CD4-positive, alpha-beta T cell (primary cell): ENCODE measurements around the gene GSTM4. TPM values are rescaled to one million over a fixed set of nuclear protein-coding genes. Genes with fewer than 3 reads are reported as not detected.
"Not testable (repeated sequence)": the region's sequence is repeated elsewhere in the genome, so short reads cannot be mapped to it uniquely, and the experiment has no call there.

Experiments
- ATAC-seq: fragments of 200-7000 bp; cut with Tn5 transposase; one replicate; pipeline ENCODE4 v1.10.0; 2022; ENCODE audit warnings: mild to moderate bottlenecking; ENCODE audit not compliant: poor library complexity
- CTCF ChIA-PET: fragments of 350-600 bp; sonication (Branson Sonifier 250); formaldehyde crosslinking; loops from one replicate; lab custom pipeline; 2021; ENCODE audit warnings: antibody characterized with exemption, inconsistent platforms; lab: Charles Lee
- POLR2A ChIA-PET: fragments of 350-600 bp; sonication (Branson Sonifier 250); formaldehyde crosslinking; loops from one replicate; lab custom pipeline; 2021; ENCODE audit warnings: antibody characterized with exemption, inconsistent platforms; lab: Charles Lee
- DNase-seq, 14 experiments: peaks; one replicate each; pipeline ENCODE4 v3.0.0-alpha.2; 2013 to 2020; ENCODE audit warnings: mixed read lengths in 2 of 14
- H3K27ac ChIP-seq, 2 donors: one replicate each; pipeline versions ENCODE4 v1.5.1 to v1.7.0; 2013; ENCODE audit warnings: low read length in 2 of 2, low read depth in 1 of 2, mild to moderate bottlenecking in 1 of 2
- H3K27me3 ChIP-seq, 2 experiments: 1 replicate in 1 of 2; 2 replicates in 1 of 2; pipeline versions ENCODE4 v1.6.1 to v1.7.0; 2013; ENCODE audit warnings: low read length in 2 of 2, control low read depth in 1 of 2, mild to moderate bottlenecking in 1 of 2, moderate library complexity in 1 of 2; ENCODE audit not compliant: insufficient read depth in 2 of 2, control insufficient read depth in 1 of 2
- H3K36me3 ChIP-seq: one replicate; pipeline ENCODE4 v1.6.1; 2013; ENCODE audit warnings: low read length, control low read depth; ENCODE audit not compliant: insufficient read depth
- H3K4me1 ChIP-seq: one replicate; pipeline ENCODE4 v1.6.1; 2013; ENCODE audit warnings: low read length, control low read depth; ENCODE audit not compliant: insufficient read depth
- H3K4me3 ChIP-seq: one replicate; pipeline ENCODE4 v1.5.1; 2013; ENCODE audit warnings: mild to moderate bottlenecking, low read length, moderate library complexity
- H3K9me3 ChIP-seq, 2 experiments: 1 replicate in 1 of 2; 2 replicates in 1 of 2; pipeline versions ENCODE4 v1.6.1 to v1.7.0; 2013; ENCODE audit warnings: low read length in 2 of 2, mild to moderate bottlenecking in 2 of 2, control low read depth in 1 of 2, moderate library complexity in 1 of 2; ENCODE audit not compliant: control insufficient read depth in 1 of 2, insufficient read depth in 1 of 2
- H3K27ac Mint-ChIP-seq: one replicate; pipeline ENCODE4 v1.8.0; 2020; ENCODE audit warnings: mixed read lengths
- H3K27me3 Mint-ChIP-seq: one replicate; pipeline ENCODE4 v1.8.0; 2021; ENCODE audit warnings: mixed read lengths
- H3K36me3 Mint-ChIP-seq: one replicate; pipeline ENCODE4 v1.8.0; 2021; ENCODE audit warnings: low read depth, mixed read lengths
- H3K4me1 Mint-ChIP-seq: one replicate; pipeline ENCODE4 v1.8.0; 2021; ENCODE audit warnings: low read depth, mixed read lengths
- H3K4me3 Mint-ChIP-seq: one replicate; pipeline ENCODE4 v1.8.0; 2020; ENCODE audit warnings: mild to moderate bottlenecking, mixed read lengths
- H3K9me3 Mint-ChIP-seq: one replicate; pipeline ENCODE4 v1.8.0; 2020; ENCODE audit warnings: mixed read lengths
- intact Hi-C, 2 experiments: fragments of 100-400 bp; cut with DNase I in 1 of 2; cut with micrococcal nuclease in 1 of 2; formaldehyde crosslinking; loops; one replicate each; pipeline versions ENCODE4 v1.15.1 to v1.9.0; 2023 to 2025; cut with DNase I, micrococcal nuclease
- total RNA-seq, 174 experiments: library from RNA in 2 of 174; stranded (reverse) in 2 of 174; gene quantifications; one replicate each; pipeline ENCODE4 v1.2.3 and lab custom pipeline; 2021 to 2026
- TF ChIP-seq, protein P1 (sequence below): fragments of 200-600 bp; IDR thresholded peaks from one replicate; pipeline ENCODE4 v1.8.0; 2022; ENCODE audit warnings: antibody characterized with exemption, mild to moderate bottlenecking

The GSTM4 gene
- total RNA-seq, 2 experiments from 2014 or later, result 17.7 to 20.7 TPM

DNA sequence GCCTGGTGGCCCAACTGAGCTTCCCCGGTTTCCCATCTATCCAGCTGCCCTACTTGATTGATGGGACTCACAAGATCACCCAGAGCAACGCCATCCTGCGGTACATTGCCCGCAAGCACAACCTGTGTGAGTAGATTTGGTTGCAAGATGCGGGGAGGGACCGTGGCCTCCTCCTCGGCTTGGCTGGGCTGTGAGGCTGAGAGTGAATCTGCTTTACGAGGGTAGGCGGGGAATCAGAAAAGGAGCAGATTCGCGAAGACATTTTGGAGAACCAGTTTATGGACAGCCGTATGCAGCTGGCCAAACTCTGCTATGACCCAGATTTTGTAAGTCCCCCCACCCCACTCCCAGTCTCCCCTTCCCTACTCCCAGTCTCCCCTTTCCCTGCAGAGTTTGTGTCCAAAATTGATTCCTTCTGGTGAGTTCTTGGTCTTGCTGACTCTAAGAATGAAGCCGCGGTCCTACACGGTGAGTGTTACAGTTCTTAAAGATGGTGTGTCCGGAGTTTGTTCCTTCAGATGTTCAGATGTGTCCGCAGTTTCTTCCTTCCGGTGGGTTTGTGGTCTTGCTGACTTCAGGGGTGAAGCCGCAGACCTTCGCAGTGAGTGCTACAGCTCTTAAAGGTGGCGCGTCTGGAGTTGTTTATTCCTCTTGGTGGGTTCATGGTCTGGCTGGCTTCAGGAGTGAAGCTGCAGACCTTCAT is 13.5 kb downstream of the GSTM4 start:
- POLR2A ChIA-PET, result interaction anchor here (1.1 kb wide), 1 partner anchor 18 kb away, joined by 4 read pairs; the partner anchor contains the start of gene GSTM1

DNA sequence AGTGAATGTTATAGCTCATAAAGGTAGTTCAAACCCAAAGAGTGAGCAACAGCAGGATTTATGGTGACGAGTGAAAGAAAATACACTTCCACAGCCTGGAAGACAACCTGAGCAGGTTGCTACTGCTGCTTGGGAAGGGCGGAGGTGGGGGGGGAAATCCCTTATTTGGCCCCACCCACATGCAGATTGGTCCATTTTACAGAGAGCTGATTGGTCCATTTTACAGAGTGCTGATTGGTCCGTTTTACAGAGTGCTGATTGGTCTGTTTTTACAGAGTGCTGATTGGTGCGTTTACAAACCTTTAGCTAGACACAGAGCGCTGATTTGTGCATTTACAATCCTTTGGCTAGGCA is 14.0 kb downstream of the GSTM4 start:
- H3K4me3 ChIP-seq, H3K27me3 Mint-ChIP-seq, ATAC-seq, intact Hi-C loops, H3K27me3 ChIP-seq, H3K36me3 ChIP-seq, H3K36me3 Mint-ChIP-seq, H3K27ac ChIP-seq, H3K9me3 Mint-ChIP-seq, H3K9me3 ChIP-seq: not testable (repeated sequence)
- CTCF ChIA-PET, result interaction anchor here (1.1 to 1.2 kb wide), 2 partner anchors 30 to 314 kb away, joined by 3 to 4 read pairs; partner anchors contain the start of gene AHCYL1
- Mint-ChIP-seq H3K4me1 (peaks cover 30% of the 10 kb centered on the region), H3K27ac (peak overlapping the region; percentile 47), H3K4me3 (peak overlapping the region; percentile 46)
- peak in 1 of 14 experiments; percentile 10 for DNase-seq
- H3K4me1 ChIP-seq, result peaks cover 22% of the 10 kb centered on the region
- POLR2A ChIA-PET, result interaction anchor here (1.1 kb wide), 1 partner anchor 18 kb away, joined by 4 read pairs; the partner anchor contains the start of gene GSTM1

More for the DNA sequence above, 13.5 kb downstream of the GSTM4 start:
- H3K27me3 ChIP-seq, result no peaks in the 10 kb centered on the region
- Mint-ChIP-seq H3K4me1 (peaks cover 30% of the 10 kb centered on the region), H3K27me3 (no peaks in the 10 kb centered on the region), H3K36me3 (peaks cover 5% of the 10 kb centered on the region), H3K9me3 (no peaks in the 10 kb centered on the region), H3K27ac (peak overlapping the region; percentile 47), H3K4me3 (peak overlapping the region; percentile 76)
- ATAC-seq (no peak), DNase-seq (peak in 2 of 14 experiments; percentile 26 to 28)
- H3K36me3 ChIP-seq, result no peaks in the 10 kb centered on the region
- no peak overlapping the region for H3K27ac ChIP-seq
- intact Hi-C loops, result no loop called here
- peaks cover 22% of the 10 kb centered on the region for H3K4me1 ChIP-seq
- TF ChIP-seq, protein P1, sequence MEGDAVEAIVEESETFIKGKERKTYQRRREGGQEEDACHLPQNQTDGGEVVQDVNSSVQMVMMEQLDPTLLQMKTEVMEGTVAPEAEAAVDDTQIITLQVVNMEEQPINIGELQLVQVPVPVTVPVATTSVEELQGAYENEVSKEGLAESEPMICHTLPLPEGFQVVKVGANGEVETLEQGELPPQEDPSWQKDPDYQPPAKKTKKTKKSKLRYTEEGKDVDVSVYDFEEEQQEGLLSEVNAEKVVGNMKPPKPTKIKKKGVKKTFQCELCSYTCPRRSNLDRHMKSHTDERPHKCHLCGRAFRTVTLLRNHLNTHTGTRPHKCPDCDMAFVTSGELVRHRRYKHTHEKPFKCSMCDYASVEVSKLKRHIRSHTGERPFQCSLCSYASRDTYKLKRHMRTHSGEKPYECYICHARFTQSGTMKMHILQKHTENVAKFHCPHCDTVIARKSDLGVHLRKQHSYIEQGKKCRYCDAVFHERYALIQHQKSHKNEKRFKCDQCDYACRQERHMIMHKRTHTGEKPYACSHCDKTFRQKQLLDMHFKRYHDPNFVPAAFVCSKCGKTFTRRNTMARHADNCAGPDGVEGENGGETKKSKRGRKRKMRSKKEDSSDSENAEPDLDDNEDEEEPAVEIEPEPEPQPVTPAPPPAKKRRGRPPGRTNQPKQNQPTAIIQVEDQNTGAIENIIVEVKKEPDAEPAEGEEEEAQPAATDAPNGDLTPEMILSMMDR, result no peak
- H3K4me3 ChIP-seq, result peak overlapping the region; percentile 5
- CTCF ChIA-PET, result interaction anchor here (1.1 to 1.2 kb wide), 2 partner anchors 29 to 315 kb away, joined by 3 to 4 read pairs; partner anchors contain the start of gene AHCYL1
- no peaks in the 10 kb centered on the region for H3K9me3 ChIP-seq

DNA sequence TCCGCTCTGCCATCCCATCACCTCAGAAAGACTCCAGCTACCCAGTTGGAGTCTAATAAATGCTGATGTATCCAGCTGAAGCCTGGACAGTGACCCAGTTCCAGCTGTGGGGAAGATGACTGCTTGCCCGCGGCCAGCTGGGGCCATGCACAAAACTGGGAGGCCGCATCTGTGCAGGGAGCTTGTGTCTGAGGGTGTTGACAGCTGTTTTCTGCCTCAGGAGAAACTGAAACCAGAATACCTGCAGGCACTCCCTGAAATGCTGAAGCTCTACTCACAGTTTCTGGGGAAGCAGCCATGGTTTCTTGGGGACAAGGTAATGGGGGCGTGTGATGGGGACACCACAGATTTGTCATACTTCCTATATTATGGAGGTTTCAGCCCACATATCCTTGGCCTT is 15.2 kb downstream of the GSTM4 start:
- Mint-ChIP-seq H3K27me3 (no peaks in the 10 kb centered on the region), H3K4me3 (no peak overlapping the region), H3K9me3 (no peaks in the 10 kb centered on the region), H3K27ac (no peak overlapping the region), H3K4me1 (peaks cover 30% of the 10 kb centered on the region), H3K36me3 (peaks cover 5% of the 10 kb centered on the region)
- Histone ChIP-seq H3K27me3 (no peaks in the 10 kb centered on the region), H3K36me3 (no peaks in the 10 kb centered on the region), H3K9me3 (no peaks in the 10 kb centered on the region), H3K27ac (no peak overlapping the region), H3K4me1 (peaks cover 22% of the 10 kb centered on the region), H3K4me3 (no peak overlapping the region)
- DNase-seq (peak in 1 of 14 experiments; percentile 3), ATAC-seq (no peak)
- ChIA-PET CTCF (interaction anchor here (1.7 to 2.0 kb wide), 2 partner anchors 31 to 120 kb away, joined by 3 to 4 read pairs; no protein-coding TSS in a partner anchor), POLR2A (no interaction called here)
- TF ChIP-seq, protein P1, result no peak
- intact Hi-C loops, result no loop called here

DNA sequence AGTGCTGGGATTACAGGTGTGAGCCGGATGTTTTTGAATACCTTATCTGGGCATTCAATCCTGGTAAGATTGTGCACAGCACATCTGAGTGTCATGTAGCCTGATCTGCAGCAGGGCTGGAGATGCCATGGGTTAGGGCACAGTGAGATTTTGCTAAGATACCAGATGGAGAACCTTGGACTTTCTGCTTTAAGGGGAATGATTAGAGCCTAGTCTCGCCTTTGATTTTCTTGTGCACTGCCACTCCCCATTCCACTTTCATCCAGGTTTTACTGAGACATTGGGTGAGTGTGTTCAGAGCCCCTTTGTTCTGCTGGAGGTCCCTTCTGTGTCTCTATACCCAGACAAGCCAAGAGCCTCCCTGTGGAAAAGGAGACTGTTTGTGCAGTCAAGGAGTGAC is 18.0 kb downstream of the GSTM4 start:
- H3K9me3 Mint-ChIP-seq, H3K36me3 Mint-ChIP-seq, POLR2A ChIA-PET, H3K27me3 Mint-ChIP-seq, H3K4me1 ChIP-seq, H3K27me3 ChIP-seq, H3K27ac ChIP-seq, CTCF ChIA-PET, H3K27ac Mint-ChIP-seq, H3K4me3 ChIP-seq, H3K4me3 Mint-ChIP-seq, intact Hi-C loops, DNase-seq, H3K9me3 ChIP-seq, H3K36me3 ChIP-seq, ATAC-seq: not testable (repeated sequence)
- peaks cover 19% of the 10 kb centered on the region for H3K4me1 Mint-ChIP-seq

DNA sequence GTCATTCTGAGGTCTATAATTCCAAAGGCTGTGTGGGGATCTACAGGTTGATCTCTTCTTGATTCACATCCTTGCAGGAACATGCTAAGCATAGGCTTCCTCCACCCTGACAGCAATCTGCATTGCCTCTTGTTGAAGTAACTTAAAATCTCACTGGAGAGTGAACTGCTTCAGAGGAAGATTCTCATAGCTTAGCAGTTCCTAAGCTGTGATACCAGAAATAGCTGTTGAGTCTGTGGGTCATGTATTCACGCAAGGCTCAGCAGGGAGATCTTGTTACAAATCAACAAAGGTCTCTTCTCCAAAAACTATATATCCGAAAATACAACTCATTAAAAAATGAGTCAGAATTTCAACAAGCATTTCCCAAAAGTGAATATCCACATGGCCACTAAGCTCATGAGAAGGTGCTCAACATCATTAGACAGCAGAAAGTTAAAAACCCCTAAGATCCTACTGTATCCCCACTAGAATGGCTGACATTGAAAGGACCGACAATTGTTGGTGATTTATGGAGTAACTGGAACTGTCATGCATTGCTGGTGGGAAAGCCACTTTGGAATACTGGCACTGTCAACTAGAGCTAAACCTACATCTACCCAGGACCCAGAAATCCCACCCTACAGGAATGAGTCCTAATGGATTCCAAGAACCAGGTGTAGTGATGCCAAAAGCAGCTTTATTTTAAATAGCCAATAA is 20.9 kb downstream of the GSTM4 start:
- H3K36me3 ChIP-seq, H3K27ac Mint-ChIP-seq, H3K27ac ChIP-seq, H3K9me3 ChIP-seq, intact Hi-C loops, CTCF ChIA-PET, ATAC-seq, H3K36me3 Mint-ChIP-seq, H3K4me1 Mint-ChIP-seq, H3K9me3 Mint-ChIP-seq, H3K27me3 Mint-ChIP-seq, POLR2A ChIA-PET, H3K4me3 ChIP-seq, H3K27me3 ChIP-seq, H3K4me3 Mint-ChIP-seq, H3K4me1 ChIP-seq: not testable (repeated sequence)
- peak in 1 of 14 experiments; percentile 0 for DNase-seq
